Ovary (tissue), 9 donors: ENCODE results near the gene SPINK9. TPM values are rescaled to one million over a fixed set of nuclear protein-coding genes. Genes with fewer than 3 reads are reported as not detected.

Source experiments
- DNase-seq, 5 donors: peaks; one replicate each; pipeline ENCODE4 v3.0.0-alpha.2; 2019 to 2020
- H3K27ac ChIP-seq, 2 donors: fragments of 200-600 bp; one replicate each; pipeline versions ENCODE4 v1.5.1 to v1.8.0; 2019 to 2022
- H3K27me3 ChIP-seq: fragments of 200-600 bp; one replicate; pipeline ENCODE4 v1.8.0; 2022
- H3K36me3 ChIP-seq: fragments of 200-600 bp; sonication (generic); one replicate; pipeline ENCODE4 v1.5.1; 2019
- H3K4me1 ChIP-seq: one replicate; pipeline ENCODE4 v1.8.1; 2013; ENCODE audit warnings: mild to moderate bottlenecking, moderate library complexity; ENCODE audit not compliant: insufficient read depth
- H3K4me3 ChIP-seq: fragments of 200-600 bp; sonication (generic); one replicate; pipeline ENCODE4 v1.5.1; 2017
- H3K9me3 ChIP-seq, 2 donors: fragments of 200-600 bp in 1 of 2; sonication (generic) in 1 of 2; one replicate each; pipeline versions ENCODE4 v1.5.1 to v1.8.1; 2013 to 2019; ENCODE audit warnings: mild to moderate bottlenecking in 1 of 2, moderate library complexity in 1 of 2
- EP300 ChIP-seq: sonication (generic); formaldehyde crosslinking; IDR thresholded peaks from one replicate; pipeline ENCODE4 v1.6.1; 2017; ENCODE audit warnings: antibody characterized with exemption
- POLR2A ChIP-seq: fragments of 450-650 bp; IDR thresholded peaks from one replicate; pipeline ENCODE4 v1.6.1; 2017; ENCODE audit warnings: antibody characterized with exemption, mild to moderate bottlenecking, moderate library complexity
- WGBS, 3 donors: extraction: QIAGEN DNeasy Blood & Tissue Kit in 1 of 3; methylation state at CpG; one replicate each; pipeline versions ENCODE4 v1.1.5 to v1.1.7; 2013 to 2017; 5-methylcytosine and 5-hydroxymethylcytosine counted together
- intact Hi-C, 4 donors: fragments of 100-400 bp; cut with DNase I; formaldehyde crosslinking; loops; one replicate each; pipeline versions ENCODE4 v1.11.0 to v1.15.1; 2022 to 2023
- polyA plus RNA-seq, 2 donors: library from polyadenylated mRNA; stranded (reverse); fragments of 200-250 nt in 1 of 2; fragments of 350-450 nt in 1 of 2; fragmentation: Illumina TruSeq in 1 of 2; extraction: RNeasy Lipid Tissue Mini Kit (QIAGEN cat#74804) in 1 of 2; gene quantifications; one replicate each; pipeline ENCODE4 v1.2.3, GENCODE V29; 2013 to 2014
- total RNA-seq, 7 donors: library from RNA; depleted of rRNA in 2 of 7; stranded (reverse); fragments of >200 nt in 2 of 7; fragmentation: NEBNext Ultra II Directional in 3 of 7; extraction: Animal tissue kit (Norgen Biotek cat#: 25700) in 3 of 7; gene quantifications; one replicate each; pipeline versions ENCODE4 v1.1.0 to v1.2.4, GENCODE V29; 2016 to 2023
- TF ChIP-seq, protein P1 (sequence below), 3 donors: fragments of 450-650 bp in 2 of 3; fragments of 200-600 bp in 1 of 3; IDR thresholded peaks; one replicate each; pipeline versions ENCODE4 v1.5.1 to v1.8.0; 2016 to 2022; ENCODE audit warnings: antibody characterized with exemption in 3 of 3, mild to moderate bottlenecking in 1 of 3
- donor health status: DM: no; HTN: no; CAD: no; lungs with moderate emphysema.
- donor health status: DM: no; HTN: no; CAD: no.
- donor health status: Bipolar disorder and iron deficiency.
- donor health status: DM: yes; HTN: yes; CAD: no.
- donor health status: DM: no; HTN: no; CAD: no.
- donor health status: DM: yes; HTN: yes; CAD: no.

SPINK9 gene
- total and polyA plus RNA-seq, 9 donors: not detected

GRCh38 chr5:148381906-148382305 lies 46.5 kb downstream of the SPINK9 start:
- intact Hi-C loops: no loop called here
- Histone ChIP-seq H3K4me1 (peaks cover 3% of the 10 kb centered on the region), H3K9me3 (no peaks in the 10 kb centered on the region), H3K36me3 (no peaks in the 10 kb centered on the region), H3K27me3 (no peaks in the 10 kb centered on the region), H3K4me3 (no peak overlapping the region), H3K27ac (no peak overlapping the region)
- DNase-seq: no peak
- TF ChIP-seq EP300: no peak
- TF ChIP-seq, protein P1, sequence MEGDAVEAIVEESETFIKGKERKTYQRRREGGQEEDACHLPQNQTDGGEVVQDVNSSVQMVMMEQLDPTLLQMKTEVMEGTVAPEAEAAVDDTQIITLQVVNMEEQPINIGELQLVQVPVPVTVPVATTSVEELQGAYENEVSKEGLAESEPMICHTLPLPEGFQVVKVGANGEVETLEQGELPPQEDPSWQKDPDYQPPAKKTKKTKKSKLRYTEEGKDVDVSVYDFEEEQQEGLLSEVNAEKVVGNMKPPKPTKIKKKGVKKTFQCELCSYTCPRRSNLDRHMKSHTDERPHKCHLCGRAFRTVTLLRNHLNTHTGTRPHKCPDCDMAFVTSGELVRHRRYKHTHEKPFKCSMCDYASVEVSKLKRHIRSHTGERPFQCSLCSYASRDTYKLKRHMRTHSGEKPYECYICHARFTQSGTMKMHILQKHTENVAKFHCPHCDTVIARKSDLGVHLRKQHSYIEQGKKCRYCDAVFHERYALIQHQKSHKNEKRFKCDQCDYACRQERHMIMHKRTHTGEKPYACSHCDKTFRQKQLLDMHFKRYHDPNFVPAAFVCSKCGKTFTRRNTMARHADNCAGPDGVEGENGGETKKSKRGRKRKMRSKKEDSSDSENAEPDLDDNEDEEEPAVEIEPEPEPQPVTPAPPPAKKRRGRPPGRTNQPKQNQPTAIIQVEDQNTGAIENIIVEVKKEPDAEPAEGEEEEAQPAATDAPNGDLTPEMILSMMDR (IDR thresholded peaks at IDR 0.05): no peak
- no peak for TF ChIP-seq POLR2A
- 78 to 82% (median 79%) methylated on average over 3 of the region's 3 CpGs for WGBS, 3 donors

DNA sequence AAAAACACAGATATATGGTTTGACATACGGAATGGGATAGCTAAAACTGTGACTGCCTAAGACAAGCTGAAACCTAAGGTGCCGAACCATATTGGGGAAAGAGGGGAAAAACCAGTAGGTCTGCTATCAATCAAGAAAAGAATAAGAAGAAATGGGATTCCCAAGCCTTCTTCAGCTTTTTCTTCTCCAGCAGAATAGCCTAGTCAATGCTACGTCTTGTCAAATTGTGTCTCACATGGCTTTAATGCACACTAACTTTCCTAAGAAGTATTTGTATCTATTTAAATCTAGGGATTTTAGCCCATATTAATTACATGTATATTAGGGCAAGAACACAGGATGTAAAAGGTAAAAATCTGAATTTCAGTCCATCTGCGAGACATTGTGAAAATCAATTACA lies 47.6 kb downstream of the SPINK9 start:
- H3K27me3 ChIP-seq: no peaks in the 10 kb centered on the region
- no peak overlapping the region for H3K27ac ChIP-seq
- H3K4me1 ChIP-seq: peaks cover 3% of the 10 kb centered on the region
- TF ChIP-seq POLR2A (no peak), EP300 (no peak)
- TF ChIP-seq, protein P1 (IDR thresholded peaks at IDR 0.05): no peak
- no peaks in the 10 kb centered on the region for H3K9me3 ChIP-seq
- intact Hi-C loops: no loop called here
- DNase-seq: no peak
- H3K4me3 ChIP-seq: peak overlapping the region; percentile 92
- WGBS, 3 donors: 15 to 38% (median 21%) methylated on average over 4 of the region's 4 CpGs
- no peaks in the 10 kb centered on the region for H3K36me3 ChIP-seq

GRCh38 chr5:148383564-148384379 lies 48.4 kb downstream of the SPINK9 start, which contains the start of gene FBXO38:
TSS of gene FBXO38 (plus strand) at chr5:148383958. CDS start at chr5:148394777, 10,819 bp downstream.
- peaks cover 3% of the 10 kb centered on the region for H3K4me1 ChIP-seq
- H3K4me3 ChIP-seq: peak within 1 kb of the TSS; percentile 92
- TF ChIP-seq EP300 (no peak), POLR2A (peak; percentile 67)
- TF ChIP-seq, protein P1 (IDR thresholded peaks at IDR 0.05): peak in 2 of 3 donors; percentile 10 to 20
- H3K36me3 ChIP-seq: no peaks in the 10 kb centered on the region
- no peaks in the 10 kb centered on the region for H3K27me3 ChIP-seq
- 0% methylated on average over 45 of the region's 45 CpGs for WGBS, 3 donors
- intact Hi-C loops: no loop called here
- DNase-seq: peak; percentile 94 to 97 (median 95)
- no peaks in the 10 kb centered on the region for H3K9me3 ChIP-seq
- H3K27ac ChIP-seq: peak within 1 kb of the TSS; percentile 64 to 65

- DNase-seq: no peak
- peak overlapping the region; percentile 92 for H3K4me3 ChIP-seq
- no peaks in the 10 kb centered on the region for H3K9me3 ChIP-seq
- H3K27me3 ChIP-seq: no peaks in the 10 kb centered on the region
- TF ChIP-seq, protein P1 (IDR thresholded peaks at IDR 0.05): no peak
- TF ChIP-seq EP300 (no peak), POLR2A (no peak)
- H3K36me3 ChIP-seq: no peaks in the 10 kb centered on the region
- peak overlapping the region; percentile 64 to 65 for H3K27ac ChIP-seq
- 0 to 4% (median 1%) methylated on average over 6 of the region's 6 CpGs for WGBS, 3 donors
- H3K4me1 ChIP-seq: peaks cover 3% of the 10 kb centered on the region
- intact Hi-C loops: no loop called here
These were observed 49.0 kb downstream of the SPINK9 start for GRCh38 chr5:148384380-148384737.
